Limb (tissue), 2 donors: ENCODE results near the gene CCDC74A.
"Not testable (repeated sequence)": the region's sequence is repeated elsewhere in the genome, so short reads cannot be mapped to it uniquely, and the experiment has no call there.

Experiments
- DNase-seq, 2 donors: peaks; one replicate each; pipeline ENCODE4 v3.0.0-alpha.2; 2016; ENCODE audit errors: extremely low spot score in 2 of 2

CCDC74A gene

GRCh38 chr2:131528981-131529863, 1.5 kb downstream of the CCDC74A start:
- peak in 1 of 2 donors; percentile 38 for DNase-seq

- DNase-seq, result peak in 1 of 2 donors; percentile 21
Measured at GRCh38 chr2:131529864-131530445, 2.3 kb downstream of the CCDC74A start.

DNA sequence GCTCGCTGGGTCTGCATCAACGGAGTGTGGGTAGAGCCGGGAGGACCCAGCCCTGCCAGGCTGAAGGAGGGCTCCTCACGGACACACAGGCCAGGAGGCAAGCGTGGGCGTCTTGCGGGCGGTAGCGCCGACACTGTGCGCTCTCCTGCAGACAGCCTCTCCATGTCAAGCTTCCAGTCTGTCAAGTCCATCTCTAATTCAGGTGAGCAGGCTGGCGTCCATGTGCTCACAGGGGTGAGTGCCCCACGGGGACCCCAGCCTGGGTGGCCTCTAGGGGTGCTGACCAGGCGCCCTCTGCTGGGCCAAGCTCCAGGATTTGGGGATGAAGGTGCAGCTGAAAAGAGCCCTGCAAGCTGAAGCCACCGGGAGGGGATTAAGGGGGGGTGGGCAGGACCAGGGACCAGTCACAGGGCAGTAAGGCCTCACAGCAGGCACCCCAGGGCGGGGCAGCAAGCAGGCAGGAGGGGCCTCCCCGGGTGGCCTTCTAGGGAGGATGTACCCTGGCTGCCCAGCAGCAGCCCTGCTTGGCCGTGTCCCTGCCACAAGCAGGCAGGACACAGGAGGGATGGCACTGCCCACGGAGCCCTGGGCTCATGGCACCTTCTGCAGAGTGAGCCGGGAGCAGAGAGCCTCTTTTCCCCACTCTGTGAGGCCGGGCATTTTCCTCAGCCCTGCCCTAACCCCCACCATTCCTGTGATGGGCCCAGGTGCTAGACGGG, 3.1 kb downstream of the CCDC74A start:
- peak in 1 of 2 donors; percentile 12 for DNase-seq

DNA sequence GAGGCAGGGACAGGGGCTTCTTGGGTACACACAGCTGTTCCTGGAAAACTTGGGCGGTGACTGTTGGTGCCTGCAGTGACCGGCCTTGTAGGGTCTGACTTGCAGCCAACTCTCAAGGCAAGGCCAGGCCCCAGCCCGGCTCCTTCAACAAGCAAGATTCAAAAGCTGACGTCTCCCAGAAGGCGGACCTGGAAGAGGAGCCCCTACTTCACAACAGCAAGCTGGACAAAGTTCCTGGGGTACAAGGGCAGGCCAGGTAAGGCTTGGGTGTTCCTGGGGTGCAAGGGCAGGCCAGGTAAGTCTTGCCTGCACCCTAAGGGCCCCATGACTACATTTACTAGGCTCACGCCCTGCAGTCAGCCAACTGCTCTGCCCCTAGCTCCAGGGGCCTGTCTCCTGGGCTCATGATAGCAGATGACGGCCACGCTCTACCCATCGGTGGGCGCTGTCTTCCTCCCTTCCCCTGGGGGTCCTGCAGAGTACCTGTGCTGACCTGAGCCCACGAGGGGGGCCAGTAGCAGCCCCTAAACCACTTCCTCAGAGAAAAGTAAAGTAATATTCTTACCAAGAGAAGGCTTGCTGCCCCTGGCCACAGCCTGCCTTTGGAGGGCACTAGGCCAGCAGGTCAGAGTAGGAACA, 4.0 kb downstream of the CCDC74A start:
- not testable (repeated sequence) for DNase-seq

DNA sequence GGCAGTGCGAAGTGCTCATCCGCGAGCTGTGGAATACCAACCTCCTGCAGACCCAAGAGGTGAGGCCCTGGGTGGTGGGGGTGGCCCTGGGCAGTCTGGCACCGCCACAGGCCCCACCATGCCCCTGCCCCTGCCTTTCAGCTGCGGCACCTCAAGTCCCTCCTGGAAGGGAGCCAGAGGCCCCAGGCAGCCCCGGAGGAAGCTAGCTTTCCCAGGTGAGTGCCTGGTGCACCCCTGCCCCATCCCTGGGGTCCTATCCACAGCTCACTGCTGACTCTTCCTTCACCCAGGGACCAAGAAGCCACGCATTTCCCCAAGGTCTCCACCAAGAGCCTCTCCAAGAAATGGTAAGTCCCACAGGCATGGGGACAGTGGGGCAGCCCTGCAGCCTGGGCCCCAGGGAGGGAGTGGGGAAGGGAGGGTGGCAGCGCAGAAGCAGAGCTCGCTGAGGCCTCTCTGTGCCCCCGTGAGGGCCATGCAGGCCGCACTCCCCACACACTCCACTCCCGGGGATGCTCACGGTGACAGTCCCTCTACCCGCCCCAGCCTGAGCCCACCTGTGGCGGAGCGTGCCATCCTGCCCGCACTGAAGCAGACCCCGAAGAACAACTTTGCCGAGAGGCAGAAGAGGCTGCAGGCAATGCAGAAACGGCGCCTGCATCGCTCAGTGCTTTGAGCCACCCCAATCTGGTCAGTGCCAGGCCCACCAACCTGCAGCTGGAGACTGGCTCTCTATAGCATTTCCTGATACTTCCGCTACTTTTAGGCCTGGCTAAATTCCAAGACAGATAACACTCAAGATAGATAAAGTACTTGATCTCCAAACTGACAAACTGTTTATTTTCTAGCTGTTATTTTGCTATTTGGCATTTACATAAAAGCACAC, 5.3 kb downstream of the CCDC74A start:
- DNase-seq, result not testable (repeated sequence)

DNA sequence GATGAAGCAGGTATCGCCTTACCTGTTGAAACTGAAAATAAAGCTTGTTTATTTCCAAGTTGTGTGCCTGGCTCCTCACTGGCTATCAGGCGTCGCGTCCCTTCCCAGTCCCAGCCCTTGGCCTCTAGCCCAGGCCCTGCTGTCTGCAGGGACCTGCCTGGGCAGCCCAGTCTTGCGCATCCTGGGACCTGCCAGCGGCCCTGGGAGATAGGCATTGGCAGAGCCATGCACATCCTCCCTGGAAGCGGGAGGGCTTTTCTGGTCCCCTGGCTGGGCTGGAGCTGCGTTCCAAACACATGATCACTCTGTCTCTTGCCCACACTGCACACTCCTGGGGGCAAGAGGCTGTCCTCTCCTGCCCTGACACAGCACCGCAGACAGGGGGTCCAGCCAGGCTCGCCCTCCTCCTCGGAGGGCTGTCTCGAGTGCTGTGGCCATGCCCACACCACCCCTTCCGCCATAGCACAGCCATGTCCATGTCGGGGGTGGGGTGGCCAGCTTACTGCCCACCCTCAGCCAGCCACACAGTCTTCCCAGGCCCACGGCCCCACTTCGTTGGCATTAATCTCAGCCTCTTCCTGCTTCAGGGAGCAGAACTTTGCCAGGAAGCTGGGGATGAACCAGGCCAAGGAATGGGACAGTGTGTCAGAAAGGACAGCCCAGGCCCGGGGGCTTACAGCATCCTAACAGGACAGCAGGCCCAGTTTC, 6.1 kb downstream of the CCDC74A start:
- DNase-seq, result not testable (repeated sequence)

DNA sequence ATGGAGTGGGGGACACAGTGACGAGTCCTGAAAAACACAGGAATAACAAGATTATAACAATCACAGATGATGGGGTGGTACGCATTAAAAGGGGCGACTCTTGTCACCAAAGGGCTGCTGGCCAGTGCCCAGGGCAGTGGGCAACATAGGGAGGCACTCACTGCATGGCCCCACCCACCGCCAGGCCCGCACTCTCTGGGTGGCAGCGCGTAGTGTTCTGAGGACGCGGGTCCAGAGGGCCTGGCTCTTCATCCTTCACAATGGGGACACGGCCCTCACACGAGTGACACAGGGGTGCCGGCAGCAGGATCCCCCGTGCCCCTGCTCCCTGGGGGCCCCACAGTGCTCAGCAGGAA, 6.6 kb downstream of the CCDC74A start:
- not testable (repeated sequence) for DNase-seq

DNA sequence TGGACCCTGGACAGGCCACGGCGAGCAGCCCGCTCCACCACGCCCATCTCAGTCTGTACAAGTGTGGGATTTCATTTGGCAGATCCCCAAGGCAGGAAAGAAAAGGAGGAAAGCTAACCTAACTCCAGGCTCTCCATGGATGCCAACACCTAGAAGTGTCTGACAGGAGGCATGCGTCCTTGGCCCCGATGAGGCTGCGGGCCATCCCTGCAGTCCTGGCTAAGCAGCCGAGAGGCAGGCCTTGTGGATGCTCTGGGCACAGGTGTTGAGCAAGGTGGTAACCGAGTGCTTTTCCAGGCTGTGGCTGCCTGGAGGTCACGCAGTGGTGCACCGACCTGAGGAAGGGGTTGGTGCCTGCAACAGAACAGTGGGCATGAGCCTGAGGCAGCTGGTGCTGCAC, 7.3 kb downstream of the CCDC74A start:
- not testable (repeated sequence) for DNase-seq

DNA sequence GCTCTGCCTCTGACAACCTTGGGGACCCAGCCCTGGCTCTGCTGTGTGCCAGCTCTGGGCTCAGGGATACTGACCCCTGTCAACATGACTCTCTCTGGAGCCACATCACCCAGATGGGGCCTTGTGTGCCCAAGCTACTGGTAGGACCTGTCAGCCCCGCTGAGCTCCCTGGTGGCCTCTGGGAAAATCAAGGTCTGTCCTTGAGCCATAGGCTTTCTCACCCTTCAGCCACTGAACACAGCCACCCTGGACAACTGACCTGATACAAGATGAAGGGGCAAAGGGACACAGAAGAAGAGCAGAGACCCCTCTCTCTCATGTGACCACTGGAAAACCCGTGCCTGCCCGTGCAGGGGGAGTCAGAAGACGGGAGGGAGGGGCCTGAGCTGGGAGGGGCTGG, 7.8 kb downstream of the CCDC74A start:
- DNase-seq, result no peak

- not testable (repeated sequence) for DNase-seq
Measured at GRCh38 chr2:131535951-131536826, 8.5 kb downstream of the CCDC74A start.

DNA sequence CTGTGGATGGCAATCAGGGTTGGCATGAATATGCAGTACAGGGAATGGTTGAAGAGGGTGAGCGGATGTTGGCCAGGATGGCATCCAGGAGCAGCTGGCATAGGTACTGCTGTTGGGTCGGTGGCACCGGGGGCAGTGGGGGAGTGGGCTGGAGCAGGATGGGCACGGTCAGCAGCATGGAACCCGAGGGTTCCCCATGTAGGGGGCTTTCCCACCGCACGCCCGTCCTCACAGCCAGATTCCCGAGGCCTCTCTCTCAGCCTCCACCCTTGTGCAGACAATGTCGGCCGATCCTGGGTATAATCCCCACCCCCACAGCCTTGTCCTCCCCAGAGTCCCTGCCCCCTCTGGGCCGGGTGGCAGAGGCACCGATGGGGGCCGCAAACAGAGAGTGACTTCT, 9.2 kb downstream of the CCDC74A start:
- not testable (repeated sequence) for DNase-seq

- DNase-seq, result not testable (repeated sequence)
Measured at GRCh38 chr2:131538856-131539255, 11.2 kb downstream of the CCDC74A start.

DNA sequence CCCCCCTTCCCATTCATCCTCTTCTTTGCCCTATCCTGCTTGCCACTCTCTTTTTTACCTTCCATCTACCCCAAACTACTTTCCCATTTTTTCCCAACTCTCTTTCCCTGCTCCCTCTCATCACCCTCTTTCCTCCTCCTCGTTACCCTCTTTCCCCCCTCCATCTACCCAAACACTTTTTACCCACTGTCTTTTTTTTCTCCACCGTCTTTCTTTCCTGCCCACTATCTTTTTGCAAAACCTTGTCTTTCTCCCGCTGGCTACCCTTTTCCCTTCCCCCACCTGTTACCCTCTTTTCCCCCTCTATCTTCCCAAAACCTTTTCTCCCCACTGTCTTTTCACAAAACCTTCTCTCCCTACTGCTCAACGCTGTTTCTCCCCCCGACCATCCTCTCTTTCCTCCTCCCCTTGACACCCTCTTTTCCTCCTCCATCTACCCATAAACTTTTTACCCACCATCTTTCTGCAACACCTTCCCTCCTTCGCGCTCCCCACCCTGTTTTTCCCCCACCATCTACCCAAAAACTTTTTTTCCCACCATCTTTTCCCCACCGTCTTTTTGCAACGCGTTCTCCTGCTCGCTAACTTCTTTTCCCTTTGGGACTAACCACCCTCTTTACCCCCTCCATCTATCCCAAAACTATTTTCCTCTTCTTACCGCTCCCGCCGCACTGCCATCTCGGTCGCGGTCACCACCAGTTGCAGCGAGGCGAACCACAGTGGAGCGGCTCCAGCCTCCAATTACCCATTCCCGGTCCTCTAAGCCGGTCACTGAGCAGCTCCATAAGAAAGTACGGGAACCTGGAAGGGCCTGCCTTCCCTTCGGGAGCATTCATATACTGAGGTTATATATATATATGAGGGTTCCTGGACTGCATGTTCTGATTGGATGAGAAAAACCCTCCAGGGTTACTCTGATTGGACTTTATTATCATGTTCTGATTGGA, 15.0 kb downstream of the CCDC74A start:
- DNase-seq, result no peak

GRCh38 chr2:131543385-131543891, 15.8 kb downstream of the CCDC74A start:
- no peak for DNase-seq

DNA sequence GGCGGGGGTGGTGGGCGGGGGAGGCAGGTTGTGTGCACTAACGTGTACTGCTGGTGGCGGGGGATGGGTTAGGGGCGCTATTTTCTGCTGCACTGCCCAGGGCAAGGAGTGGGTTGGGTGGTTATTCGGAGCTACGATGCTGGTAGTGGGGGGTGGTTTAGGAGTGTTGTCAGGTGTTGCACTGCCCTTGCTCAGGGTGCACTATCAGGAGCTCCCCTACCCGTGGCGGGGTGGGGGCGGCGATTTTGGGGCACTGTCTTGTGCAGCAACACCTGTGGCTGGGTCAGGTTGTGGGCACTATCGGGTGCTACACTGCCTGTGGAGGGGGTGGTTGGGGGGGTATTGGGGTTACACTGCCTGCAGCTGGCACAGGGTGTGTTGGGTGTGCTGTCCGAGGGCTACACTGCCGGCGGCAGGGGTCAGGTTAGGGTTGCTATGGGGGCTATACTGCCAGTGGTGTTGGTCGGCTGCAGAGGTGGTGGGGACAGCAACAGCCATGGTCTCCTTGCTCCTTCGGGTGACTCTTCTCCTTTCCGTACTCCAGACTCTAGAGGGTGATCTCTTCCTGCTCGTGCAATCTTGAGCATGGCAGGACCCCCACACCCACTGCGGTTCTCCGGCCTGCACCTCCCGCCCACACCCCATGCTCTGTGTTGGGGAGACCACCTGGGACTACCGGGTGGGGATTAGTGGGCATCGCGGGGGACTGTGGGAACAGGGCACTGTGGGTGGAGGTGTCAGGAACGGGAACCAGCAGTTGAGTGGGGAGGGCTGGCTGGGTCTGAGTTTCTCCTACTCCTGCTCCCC, 16.5 kb downstream of the CCDC74A start:
- DNase-seq, result not testable (repeated sequence)

DNA sequence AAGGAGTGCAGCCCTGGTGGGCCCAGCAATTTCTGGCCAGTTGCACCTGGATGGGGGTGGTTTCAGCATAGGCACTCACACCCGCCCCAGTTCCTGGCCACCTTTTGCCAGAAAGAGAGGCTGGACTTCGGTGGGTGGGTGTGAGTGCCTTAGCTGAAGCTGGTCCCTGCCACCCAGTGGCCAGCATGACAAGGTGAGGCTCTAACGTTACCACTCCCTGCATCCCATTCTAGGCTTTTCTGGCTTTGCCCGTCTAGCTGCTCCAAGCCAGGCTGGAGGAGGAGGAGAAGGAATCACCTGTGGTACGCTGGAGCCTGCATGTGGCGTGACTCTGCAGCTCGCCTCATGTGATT, 17.1 kb downstream of the CCDC74A start:
- not testable (repeated sequence) for DNase-seq

DNA sequence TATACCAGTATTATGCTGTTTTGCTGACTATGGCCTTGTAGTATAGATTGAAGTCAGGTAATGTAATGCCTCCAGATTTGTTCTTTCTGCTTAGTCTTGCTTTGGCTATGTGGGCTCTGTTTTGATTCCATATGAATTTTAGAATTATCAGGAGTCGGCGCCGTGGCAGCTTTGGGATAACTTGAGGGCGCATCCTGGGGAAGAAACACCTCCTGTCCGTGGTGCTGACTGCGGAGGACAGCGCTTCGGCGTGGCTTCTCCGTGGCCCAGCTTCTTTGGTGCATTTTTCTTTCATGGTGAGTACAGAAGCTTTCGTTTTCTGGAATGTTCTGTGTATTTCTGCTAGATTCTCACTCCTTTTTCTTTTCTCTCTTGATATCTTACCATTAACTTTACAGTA, 25.2 kb downstream of the CCDC74A start:
- DNase-seq, result no peak
